K562 (cell line): ENCODE data around the gene RTBDN. TPM values are rescaled to one million over a fixed set of nuclear protein-coding genes. Genes with fewer than 3 reads are reported as not detected.

ENCODE experiments used
- ATAC-seq: fragments of 200-7000 bp; cut with Tn5 transposase; 3 replicates; pipeline ENCODE4 v1.9.1; 2020; ENCODE audit warnings: moderate library complexity
- BruUV-seq: library from RNA; stranded (reverse); fragments of 400-500 nt; replicated peaks from 2 replicates; lab custom pipeline; 2021; lab: Mats Ljungman, UMichigan
- CTCF ChIA-PET: fragments of 300-600 bp; formaldehyde crosslinking; extraction: SDS; loops from one replicate; lab custom pipeline; 2021; ENCODE audit warnings: low intra/inter-chr PET ratio; lab: Yijun Ruan, JAX
- POLR2A ChIA-PET: fragments of 300-600, 350-650 bp; sonication (Branson Sonifier 250); formaldehyde crosslinking; extraction: SDS; loops from one replicate; lab custom pipeline; 2021; ENCODE audit warnings: antibody characterized with exemption, inconsistent platforms; lab: Yijun Ruan, JAX
- DNase-seq, 4 experiments: peaks; one replicate each; pipeline versions ENCODE4 v3.0.0 to v3.0.0-alpha.2; 2011 to 2018; ENCODE audit warnings: low spot score in 3 of 4, mixed read lengths in 3 of 4; ENCODE audit errors: extremely low read depth in 1 of 4
- FAIRE-seq: peaks from 2 replicates; lab custom pipeline; 2011; peaks lifted over from hg19 to GRCh38; lab: Jason Lieb, UNC
- H2AFZ ChIP-seq: 2 replicates; pipeline ENCODE4 v1.6.0; 2011; ENCODE audit warnings: low read depth, low read length, control low read depth, inconsistent platforms
- H3K27ac ChIP-seq: fragments of 200-600 bp; 3 replicates; pipeline ENCODE4 v1.8.0; 2011; ENCODE audit warnings: low read depth, mild to moderate bottlenecking, control low read depth, inconsistent platforms, low read length, moderate library complexity, mixed read lengths; ENCODE audit errors: extremely low read depth
- H3K27me3 ChIP-seq, 2 experiments: fragments of 300-600 bp in 1 of 2; 2 replicates in 1 of 2; 3 replicates in 1 of 2; pipeline versions ENCODE4 v1.6.0 to v1.8.0; 2011; ENCODE audit warnings: inconsistent platforms in 2 of 2, low read length in 2 of 2, mild to moderate bottlenecking in 1 of 2, mixed read lengths in 1 of 2, moderate library complexity in 1 of 2; ENCODE audit not compliant: control insufficient read depth in 2 of 2, insufficient read depth in 2 of 2
- H3K36me3 ChIP-seq: fragments of 300-600 bp; 3 replicates; pipeline ENCODE4 v1.8.0; 2011; ENCODE audit warnings: mild to moderate bottlenecking, low read length, inconsistent platforms; ENCODE audit not compliant: control insufficient read depth, insufficient read depth
- H3K4me1 ChIP-seq, 2 experiments: fragments of 200-600 bp in 1 of 2; replicated peaks in 1 of 2; 2 replicates in 1 of 2; 3 replicates in 1 of 2; pipeline versions ENCODE4 v1.5.1 to v1.8.0; 2011; ENCODE audit warnings: inconsistent platforms in 2 of 2, low read length in 2 of 2, mild to moderate bottlenecking in 1 of 2, mixed read lengths in 1 of 2, moderate library complexity in 1 of 2; ENCODE audit not compliant: control insufficient read depth in 2 of 2, insufficient read depth in 2 of 2
- H3K4me2 ChIP-seq: 2 replicates; pipeline ENCODE4 v1.6.1; 2011; ENCODE audit warnings: low read length, control low read depth, inconsistent platforms, mixed read lengths; ENCODE audit not compliant: insufficient read depth
- H3K4me3 ChIP-seq: fragments of 200-600 bp; sonication (generic), shearing (Covaris generic); 2 replicates; pipeline ENCODE4 v1.5.1; 2016; ENCODE audit warnings: control low read depth, inconsistent platforms
- H3K79me2 ChIP-seq: fragments of 200-600 bp; 3 replicates; pipeline ENCODE4 v1.8.0; 2011; ENCODE audit warnings: low read length, inconsistent platforms; ENCODE audit not compliant: control insufficient read depth, insufficient read depth
- H3K9ac ChIP-seq, 2 experiments: 2 replicates each; pipeline versions ENCODE4 v1.6.0 to v1.6.1; 2011; ENCODE audit warnings: low read depth in 2 of 2, low read length in 2 of 2, control low read depth in 1 of 2, inconsistent platforms in 1 of 2, mild to moderate bottlenecking in 1 of 2, mixed read lengths in 1 of 2; ENCODE audit not compliant: insufficient read depth in 1 of 2
- H3K9me1 ChIP-seq: one replicate; pipeline ENCODE4 v1.6.0; 2011; ENCODE audit warnings: inconsistent platforms, mild to moderate bottlenecking, low read length, moderate library complexity; ENCODE audit not compliant: control insufficient read depth, insufficient read depth
- H3K9me3 ChIP-seq: replicated peaks from 2 replicates; pipeline ENCODE4 v1.5.1; 2011; ENCODE audit warnings: low read depth, low read length, inconsistent platforms; ENCODE audit not compliant: control insufficient read depth, insufficient read depth
- H4K20me1 ChIP-seq: replicated peaks from 2 replicates; pipeline ENCODE4 v1.6.1; 2011; ENCODE audit warnings: low read length, inconsistent platforms, mixed read lengths; ENCODE audit not compliant: control insufficient read depth, insufficient read depth
- HMG20B ChIP-seq: fragments of 250-450 bp; sonication (Bioruptor Pico); IDR thresholded peaks from 2 replicates; pipeline ENCODE4 v1.5.0; 2021; ENCODE audit warnings: mild to moderate bottlenecking
- JUN ChIP-seq, 2 experiments: sonication (generic) in 1 of 2; formaldehyde crosslinking in 1 of 2; IDR thresholded peaks; 2 replicates each; pipeline versions ENCODE4 v1.6.1 to v1.8.0; 2012 to 2022; ENCODE audit warnings: borderline replicate concordance in 2 of 2, mild to moderate bottlenecking in 2 of 2, improper control_type of control experiment in 1 of 2, low read depth in 1 of 2, low read length in 1 of 2, missing genetic modification reagents in 1 of 2
- MYBL2 ChIP-seq, 2 experiments: fragments of 450-650 bp in 1 of 2; sonication (generic) in 1 of 2; formaldehyde crosslinking in 1 of 2; IDR thresholded peaks; 2 replicates each; pipeline versions ENCODE4 v1.6.1 to v1.8.1; 2017 to 2022; ENCODE audit warnings: borderline replicate concordance in 1 of 2, inconsistent platforms in 1 of 2, low read depth in 1 of 2, mild to moderate bottlenecking in 1 of 2, missing genetic modification reagents in 1 of 2, moderate library complexity in 1 of 2
- NFIX ChIP-seq: fragments of 250-450 bp; sonication (Bioruptor Pico); IDR thresholded peaks from 2 replicates; pipeline ENCODE4 v1.4.0; 2020; ENCODE audit warnings: low read depth, mild to moderate bottlenecking, moderate library complexity
- NRF1 ChIP-seq, 2 experiments: fragments of 450-650 bp; IDR thresholded peaks in 1 of 2; conservative IDR thresholded peaks in 1 of 2; 2 replicates each; pipeline ENCODE4 v1.6.1; 2014; ENCODE audit warnings: mild to moderate bottlenecking in 2 of 2
- POLR2AphosphoS5 ChIP-seq: IDR thresholded peaks from 2 replicates; pipeline ENCODE4 v1.6.1; 2011; ENCODE audit warnings: mild to moderate bottlenecking, low read depth, low read length, moderate library complexity; ENCODE audit not compliant: control insufficient read depth, insufficient read depth
- POLR3A ChIP-seq: IDR thresholded peaks from 2 replicates; pipeline ENCODE4 v1.6.1; 2011; ENCODE audit warnings: borderline replicate concordance, mild to moderate bottlenecking, moderate library complexity; ENCODE audit not compliant: insufficient read length, insufficient read depth; ENCODE audit errors: extremely low read depth
- RBM22 ChIP-seq: fragments of 200-400 bp; formaldehyde crosslinking; IDR thresholded peaks from 2 replicates; pipeline ENCODE4 v1.6.1; 2018; ENCODE audit warnings: low read length, low read depth; ENCODE audit not compliant: poor library complexity, severe bottlenecking
- RBM25 ChIP-seq: fragments of 200-400 bp; formaldehyde crosslinking; IDR thresholded peaks from 2 replicates; pipeline ENCODE4 v1.6.1; 2018; ENCODE audit warnings: low read length, low read depth, moderate library complexity; ENCODE audit not compliant: severe bottlenecking
- RBM34 ChIP-seq: fragments of 200-400 bp; formaldehyde crosslinking; IDR thresholded peaks from 2 replicates; pipeline ENCODE4 v1.6.1; 2018; ENCODE audit warnings: low read length, borderline replicate concordance; ENCODE audit not compliant: insufficient read depth
- ZNF175 ChIP-seq: fragments of 200-800 bp; sonication (Bioruptor generic); IDR thresholded peaks from 2 replicates; pipeline ENCODE4 v1.6.1; 2016; ENCODE audit warnings: low read depth, mild to moderate bottlenecking, missing genetic modification characterization, missing compliant biosample characterization
- ZNF197 ChIP-seq: fragments of 200-800 bp; sonication (Bioruptor generic); IDR thresholded peaks from 2 replicates; pipeline ENCODE4 v1.6.1; 2016; ENCODE audit warnings: low read depth, missing genetic modification characterization, missing compliant biosample characterization
- ZNF274 ChIP-seq: IDR thresholded peaks from 2 replicates; pipeline ENCODE4 v1.6.1; 2011; ENCODE audit warnings: low read depth, mild to moderate bottlenecking, low read length, moderate library complexity, borderline replicate concordance
- ZNF778 ChIP-seq: fragments of 450-650 bp; formaldehyde crosslinking; IDR thresholded peaks from 2 replicates; pipeline ENCODE4 v1.4.0; 2020; ENCODE audit warnings: mild to moderate bottlenecking, moderate library complexity
- WGBS: fragments of 100-300 bp; shearing (Covaris generic); methylation state at CpG from one replicate; pipeline ENCODE4 v1.1.6; 2016; ENCODE audit warnings: low coverage, mixed read lengths; ENCODE audit not compliant: insufficient coverage; ENCODE audit errors: missing lambda C conversion rate; 5-methylcytosine and 5-hydroxymethylcytosine counted together
- in situ Hi-C: fragments of 300-500 bp; cut with MboI; formaldehyde crosslinking; loops from 4 replicates; pipeline ENCODE4 v1.15.0; 2018; ENCODE audit warnings: inconsistent platforms, mixed read lengths
- intact Hi-C: fragments of 100-400 bp; cut with micrococcal nuclease; formaldehyde crosslinking; loops from 2 replicates; pipeline ENCODE4 v1.14.2; 2022
- polyA plus RNA-seq, 8 experiments: library from polyadenylated mRNA; depleted of rRNA in 4 of 8; stranded (reverse) in 5 of 8; unstranded in 3 of 8; fragments of >200 nt; fragmentation: Nextera tagmentation in 2 of 8; fragmentation: Illumina TruSeq in 1 of 8; extraction: Ambion mirVana in 2 of 8; extraction: Trizol in 1 of 8; gene quantifications; 2 replicates each; pipeline versions ENCODE4 v1.2.1 to v1.2.3, GENCODE V29; 2011 to 2014; ENCODE audit warnings: inconsistent platforms in 1 of 8, missing spikeins in 1 of 8
- total RNA-seq, 7 experiments: library from RNA; depleted of rRNA in 6 of 7; stranded (reverse); fragments of >200 nt in 6 of 7; fragmentation: Illumina TruSeq in 2 of 7; extraction: Trizol in 2 of 7; gene quantifications; 2 replicates each; pipeline versions ENCODE4 v1.2.1 to v1.2.3, GENCODE V29; 2011 to 2021; ENCODE audit warnings: low replicate concordance in 1 of 7
- TF ChIP-seq, protein P1 (sequence below), 2 experiments: fragments of 450-650 bp in 1 of 2; sonication (generic) in 1 of 2; formaldehyde crosslinking; conservative IDR thresholded peaks; 2 replicates each; pipeline versions ENCODE4 v1.4.0 to v1.8.1; 2020 to 2022; ENCODE audit warnings: mild to moderate bottlenecking in 1 of 2, missing genetic modification reagents in 1 of 2
- TF ChIP-seq, protein P2 (sequence below): sonication (generic); formaldehyde crosslinking; IDR thresholded peaks from 2 replicates; pipeline ENCODE4 v1.8.0; 2022; ENCODE audit warnings: mild to moderate bottlenecking, missing genetic modification reagents
- TF ChIP-seq, protein P3 (sequence below): fragments of 450-650 bp; formaldehyde crosslinking; IDR thresholded peaks from 2 replicates; pipeline ENCODE4 v1.4.0; 2022; ENCODE audit warnings: mild to moderate bottlenecking, moderate library complexity

Gene RTBDN
- total and polyA plus RNA-seq, 9 of the 15 experiments (the other 6 are each of a cell fraction or from before 2014, with no cell fraction given) = 0.20 to 2.3 (median 0.72) TPM; not detected in 1

DNA sequence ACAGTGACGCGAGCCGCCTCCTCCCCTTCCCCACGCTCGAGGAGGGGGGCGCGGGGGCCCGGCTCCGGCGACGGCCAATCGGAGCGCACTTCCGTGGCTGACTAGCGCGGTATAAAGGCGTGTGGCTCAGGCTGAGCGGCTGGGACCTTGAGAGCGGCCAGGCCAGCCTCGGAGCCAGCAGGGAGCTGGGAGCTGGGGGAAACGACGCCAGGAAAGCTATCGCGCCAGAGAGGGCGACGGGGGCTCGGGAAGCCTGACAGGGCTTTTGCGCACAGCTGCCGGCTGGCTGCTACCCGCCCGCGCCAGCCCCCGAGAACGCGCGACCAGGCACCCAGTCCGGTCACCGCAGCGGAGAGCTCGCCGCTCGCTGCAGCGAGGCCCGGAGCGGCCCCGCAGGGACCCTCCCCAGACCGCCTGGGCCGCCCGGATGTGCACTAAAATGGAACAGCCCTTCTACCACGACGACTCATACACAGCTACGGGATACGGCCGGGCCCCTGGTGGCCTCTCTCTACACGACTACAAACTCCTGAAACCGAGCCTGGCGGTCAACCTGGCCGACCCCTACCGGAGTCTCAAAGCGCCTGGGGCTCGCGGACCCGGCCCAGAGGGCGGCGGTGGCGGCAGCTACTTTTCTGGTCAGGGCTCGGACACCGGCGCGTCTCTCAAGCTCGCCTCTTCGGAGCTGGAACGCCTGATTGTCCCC, 42.9 kb downstream of the RTBDN start, which contains the start of gene JUNB:
Gene JUNB (plus strand): TSS at position 142 of the 706 bp plus-strand sequence. CDS start 286 bp downstream, at position 428.
- Histone ChIP-seq H3K9me3 (no peaks in the 10 kb centered on the region), H3K4me2 (peak within 1 kb of the TSS; percentile 96), H2AFZ (peak within 1 kb of the TSS; percentile 58), H3K4me3 (peak within 1 kb of the TSS; percentile 83), H3K27me3 (no peaks in the 10 kb centered on the region), H3K79me2 (peaks cover 36% of the 10 kb centered on the region), H3K9ac (peak within 1 kb of the TSS; percentile 89 to 97), H3K4me1 (peaks cover 41 to 78% of the 10 kb centered on the region in 2 experiments), H3K36me3 (no peaks in the 10 kb centered on the region), H3K27ac (peak within 1 kb of the TSS; percentile 89), H3K9me1 (no peaks in the 10 kb centered on the region), H4K20me1 (peaks cover 13% of the 10 kb centered on the region; the same call in 1 of the 2 replicates)
- ChIA-PET CTCF (no interaction called here), POLR2A (interaction anchor here (0.5 to 3.6 kb wide), 30 partner anchors 9 to 1055 kb away, joined by 3 to 44 read pairs (median 4); partner anchors contain the start of genes DHPS, DNASE2, GET3 and MAN2B1)
- WGBS = under 1% methylated on average over 65 of the region's 73 CpGs
- DNase-seq = peak; percentile 80 to 98 (median 88)
- in situ Hi-C loops (no loop called here), intact Hi-C loops (loop anchor here (10.0 kb wide), 1 partner anchor 227 kb away; no protein-coding TSS in a partner anchor)
- FAIRE-seq = peak; percentile 83
- ATAC-seq = peak; percentile 78
- TSS peak; percentile 23 for BruUV-seq
- TF ChIP-seq, protein P1, sequence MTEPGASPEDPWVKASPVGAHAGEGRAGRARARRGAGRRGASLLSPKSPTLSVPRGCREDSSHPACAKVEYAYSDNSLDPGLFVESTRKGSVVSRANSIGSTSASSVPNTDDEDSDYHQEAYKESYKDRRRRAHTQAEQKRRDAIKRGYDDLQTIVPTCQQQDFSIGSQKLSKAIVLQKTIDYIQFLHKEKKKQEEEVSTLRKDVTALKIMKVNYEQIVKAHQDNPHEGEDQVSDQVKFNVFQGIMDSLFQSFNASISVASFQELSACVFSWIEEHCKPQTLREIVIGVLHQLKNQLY (CRISPR knock-in tag; conservative IDR thresholded peaks at IDR 0.05) = 0 out of 4 replicates have a peak, but pooled peaks of 1 of the 2 experiments have one; percentile 88
- TF ChIP-seq POLR2AphosphoS5 = peak; percentile 100
- TF ChIP-seq RBM22 = peak; percentile 98
- TF ChIP-seq ZNF778 (CRISPR knock-in tag) = no peak
- no peak for TF ChIP-seq ZNF175 (CRISPR knock-in tag)
- TF ChIP-seq ZNF274 = peak; percentile 16; the same call in 1 of the 2 replicates
- no peak for TF ChIP-seq ZNF197 (CRISPR knock-in tag)
- TF ChIP-seq JUN (IDR thresholded peaks at IDR 0.05; ENCODE audit: borderline replicate concordance, low read depth, low read length) = peak; percentile 68; the same call in 1 of the 2 replicates
- no peak for TF ChIP-seq JUN (CRISPR knock-in tag; IDR thresholded peaks at IDR 0.05; ENCODE audit: borderline replicate concordance)
- TF ChIP-seq RBM25 = peak; percentile 40
- TF ChIP-seq MYBL2 (IDR thresholded peaks at IDR 0.05; ENCODE audit: low read depth) = no peak
- no peak for TF ChIP-seq MYBL2 (CRISPR knock-in tag; IDR thresholded peaks at IDR 0.05; ENCODE audit: borderline replicate concordance)
- no peak for TF ChIP-seq POLR3A
- TF ChIP-seq RBM34 = peak; percentile 80; the same call in 1 of the 2 replicates
- peak; percentile 66 to 75 for TF ChIP-seq NRF1 (conservative IDR thresholded peaks at IDR 0.05 in 1 of 2, IDR thresholded peaks at IDR 0.05 in 1 of 2)
- TF ChIP-seq, protein P2, sequence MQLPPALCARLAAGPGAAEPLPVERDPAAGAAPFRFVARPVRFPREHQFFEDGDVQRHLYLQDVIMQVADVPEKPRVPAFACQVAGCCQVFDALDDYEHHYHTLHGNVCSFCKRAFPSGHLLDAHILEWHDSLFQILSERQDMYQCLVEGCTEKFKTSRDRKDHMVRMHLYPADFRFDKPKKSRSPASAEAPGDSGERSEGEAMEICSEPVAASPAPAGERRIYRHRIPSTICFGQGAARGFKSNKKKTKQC (CRISPR knock-in tag) = peak; percentile 76; the same call in 1 of the 2 replicates
- TF ChIP-seq, protein P3, sequence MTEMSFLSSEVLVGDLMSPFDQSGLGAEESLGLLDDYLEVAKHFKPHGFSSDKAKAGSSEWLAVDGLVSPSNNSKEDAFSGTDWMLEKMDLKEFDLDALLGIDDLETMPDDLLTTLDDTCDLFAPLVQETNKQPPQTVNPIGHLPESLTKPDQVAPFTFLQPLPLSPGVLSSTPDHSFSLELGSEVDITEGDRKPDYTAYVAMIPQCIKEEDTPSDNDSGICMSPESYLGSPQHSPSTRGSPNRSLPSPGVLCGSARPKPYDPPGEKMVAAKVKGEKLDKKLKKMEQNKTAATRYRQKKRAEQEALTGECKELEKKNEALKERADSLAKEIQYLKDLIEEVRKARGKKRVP (CRISPR knock-in tag) = peak; percentile 54; the same call in 1 of the 2 replicates
- no peak for TF ChIP-seq HMG20B (CRISPR knock-in tag)
- no peak for TF ChIP-seq NFIX
